ENCODE data around the gene LIPI.

The LIPI gene

GRCh38 chr21:14097881-14098499 lies 112.8 kb downstream of the LIPI start:
- no peaks in the 10 kb centered on the region for H3K9me3 ChIP-seq (ENCODE audit: insufficient read depth, low read length)
- H3K79me2 ChIP-seq (ENCODE audit: low read length), result no peaks in the 10 kb centered on the region
- no peak for TF ChIP-seq EZH2phosphoT487 (IDR thresholded peaks at IDR 0.05; ENCODE audit: low read depth)
- TF ChIP-seq, protein P1, sequence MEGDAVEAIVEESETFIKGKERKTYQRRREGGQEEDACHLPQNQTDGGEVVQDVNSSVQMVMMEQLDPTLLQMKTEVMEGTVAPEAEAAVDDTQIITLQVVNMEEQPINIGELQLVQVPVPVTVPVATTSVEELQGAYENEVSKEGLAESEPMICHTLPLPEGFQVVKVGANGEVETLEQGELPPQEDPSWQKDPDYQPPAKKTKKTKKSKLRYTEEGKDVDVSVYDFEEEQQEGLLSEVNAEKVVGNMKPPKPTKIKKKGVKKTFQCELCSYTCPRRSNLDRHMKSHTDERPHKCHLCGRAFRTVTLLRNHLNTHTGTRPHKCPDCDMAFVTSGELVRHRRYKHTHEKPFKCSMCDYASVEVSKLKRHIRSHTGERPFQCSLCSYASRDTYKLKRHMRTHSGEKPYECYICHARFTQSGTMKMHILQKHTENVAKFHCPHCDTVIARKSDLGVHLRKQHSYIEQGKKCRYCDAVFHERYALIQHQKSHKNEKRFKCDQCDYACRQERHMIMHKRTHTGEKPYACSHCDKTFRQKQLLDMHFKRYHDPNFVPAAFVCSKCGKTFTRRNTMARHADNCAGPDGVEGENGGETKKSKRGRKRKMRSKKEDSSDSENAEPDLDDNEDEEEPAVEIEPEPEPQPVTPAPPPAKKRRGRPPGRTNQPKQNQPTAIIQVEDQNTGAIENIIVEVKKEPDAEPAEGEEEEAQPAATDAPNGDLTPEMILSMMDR (IDR thresholded peaks at IDR 0.05; ENCODE audit: low read depth, low read length), result no peak
- H3K27ac ChIP-seq (ENCODE audit: low read length), result no peak overlapping the region
- no peak overlapping the region for H3K9ac ChIP-seq (ENCODE audit: low read length)
- no peak overlapping the region for H2AFZ ChIP-seq (ENCODE audit: low read depth, low read length)
- H3K4me1 ChIP-seq (ENCODE audit: low read length), result no peaks in the 10 kb centered on the region
- H3K4me2 ChIP-seq (ENCODE audit: low read length), result no peak overlapping the region
- H3K4me3 ChIP-seq (ENCODE audit: low read length), result no peak overlapping the region
- H4K20me1 ChIP-seq (ENCODE audit: insufficient read depth, low read length), result no peaks in the 10 kb centered on the region
- peaks cover 3% of the 10 kb centered on the region for H3K36me3 ChIP-seq (replicated peaks; ENCODE audit: low read depth, low read length)
- H3K27me3 ChIP-seq (ENCODE audit: low read depth, low read length), result no peaks in the 10 kb centered on the region

GRCh38 chr21:14096577-14096976 lies 114.2 kb downstream of the LIPI start:
- H3K9me3 ChIP-seq (ENCODE audit: insufficient read depth, low read length), result no peaks in the 10 kb centered on the region
- no peak overlapping the region for H2AFZ ChIP-seq (ENCODE audit: low read depth, low read length)
- H3K27ac ChIP-seq (ENCODE audit: low read length), result no peak overlapping the region
- no peaks in the 10 kb centered on the region for H3K27me3 ChIP-seq (ENCODE audit: low read depth, low read length)
- H3K4me3 ChIP-seq (ENCODE audit: low read length), result no peak overlapping the region
- H4K20me1 ChIP-seq (ENCODE audit: insufficient read depth, low read length), result no peaks in the 10 kb centered on the region
- TF ChIP-seq EZH2phosphoT487 (IDR thresholded peaks at IDR 0.05; ENCODE audit: low read depth), result no peak
- TF ChIP-seq, protein P1 (IDR thresholded peaks at IDR 0.05; ENCODE audit: low read depth, low read length), result no peak
- H3K36me3 ChIP-seq (replicated peaks; ENCODE audit: low read depth, low read length), result peaks cover 3% of the 10 kb centered on the region
- H3K4me1 ChIP-seq (ENCODE audit: low read length), result no peaks in the 10 kb centered on the region
- no peaks in the 10 kb centered on the region for H3K79me2 ChIP-seq (ENCODE audit: low read length)
- H3K4me2 ChIP-seq (ENCODE audit: low read length), result no peak overlapping the region
- H3K9ac ChIP-seq (ENCODE audit: low read length), result no peak overlapping the region

- Histone ChIP-seq H3K36me3 (replicated peaks; ENCODE audit: low read depth, low read length) (peaks cover 3% of the 10 kb centered on the region), H3K4me1 (ENCODE audit: low read length) (no peaks in the 10 kb centered on the region), H2AFZ (ENCODE audit: low read depth, low read length) (no peak overlapping the region), H3K4me2 (ENCODE audit: low read length) (no peak overlapping the region), H3K4me3 (ENCODE audit: low read length) (no peak overlapping the region), H4K20me1 (ENCODE audit: insufficient read depth, low read length) (no peaks in the 10 kb centered on the region), H3K27me3 (ENCODE audit: low read depth, low read length) (no peaks in the 10 kb centered on the region), H3K79me2 (ENCODE audit: low read length) (no peaks in the 10 kb centered on the region), H3K9ac (ENCODE audit: low read length) (no peak overlapping the region), H3K27ac (ENCODE audit: low read length) (no peak overlapping the region), H3K9me3 (ENCODE audit: insufficient read depth, low read length) (no peaks in the 10 kb centered on the region)
- TF ChIP-seq EZH2phosphoT487 (IDR thresholded peaks at IDR 0.05; ENCODE audit: low read depth), result no peak
- TF ChIP-seq, protein P1 (IDR thresholded peaks at IDR 0.05; ENCODE audit: low read depth, low read length), result no peak
These were observed 114.6 kb downstream of the LIPI start for GRCh38 chr21:14096172-14096571.

DNA sequence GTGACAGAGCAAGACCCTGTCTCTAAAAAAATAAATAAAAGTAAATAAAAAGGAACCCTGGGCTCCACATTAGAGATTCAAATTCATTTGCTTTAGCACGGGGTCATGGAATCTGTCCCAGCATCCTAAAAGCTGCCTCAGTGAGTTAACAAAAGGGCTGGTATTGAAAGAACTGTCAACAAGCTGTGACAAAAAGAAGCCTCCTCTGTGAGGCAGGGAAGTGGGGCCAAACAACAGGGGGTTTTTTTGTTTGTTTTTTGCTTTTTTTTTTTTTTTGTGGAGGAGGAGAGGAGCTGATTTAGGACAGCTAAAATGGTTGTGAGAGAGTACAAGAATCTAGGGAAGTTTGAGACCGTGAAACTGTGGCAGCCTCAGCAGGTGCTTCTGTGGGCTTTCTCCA lies 115.7 kb downstream of the LIPI start:
- H3K9ac ChIP-seq (ENCODE audit: low read length), result no peak overlapping the region
- no peak overlapping the region for H3K4me2 ChIP-seq (ENCODE audit: low read length)
- no peaks in the 10 kb centered on the region for H3K9me3 ChIP-seq (ENCODE audit: insufficient read depth, low read length)
- H3K27ac ChIP-seq (ENCODE audit: low read length), result no peak overlapping the region
- no peaks in the 10 kb centered on the region for H4K20me1 ChIP-seq (ENCODE audit: insufficient read depth, low read length)
- TF ChIP-seq, protein P1 (IDR thresholded peaks at IDR 0.05; ENCODE audit: low read depth, low read length), result no peak
- no peak for TF ChIP-seq EZH2phosphoT487 (IDR thresholded peaks at IDR 0.05; ENCODE audit: low read depth)
- H3K4me1 ChIP-seq (ENCODE audit: low read length), result no peaks in the 10 kb centered on the region
- no peaks in the 10 kb centered on the region for H3K79me2 ChIP-seq (ENCODE audit: low read length)
- H3K27me3 ChIP-seq (ENCODE audit: low read depth, low read length), result no peaks in the 10 kb centered on the region
- peaks cover 3% of the 10 kb centered on the region for H3K36me3 ChIP-seq (replicated peaks; ENCODE audit: low read depth, low read length)
- no peak overlapping the region for H2AFZ ChIP-seq (ENCODE audit: low read depth, low read length)
- no peak overlapping the region for H3K4me3 ChIP-seq (ENCODE audit: low read length)

Measured in OCI-LY3 (cell line).